CD4-positive, alpha-beta T cell treated with Interleukin-10 for 1 hour (primary cell): ENCODE data around the gene TRAK2.

ENCODE experiments used
- DNase-seq: peaks from one replicate; pipeline ENCODE4 v3.0.0-alpha.2; 2020

The TRAK2 gene

GRCh38 chr2:201360256-201360655 is 91.0 kb downstream of the TRAK2 start:
- no peak for DNase-seq

- DNase-seq = no peak
Observed at GRCh38 chr2:201358684-201359083, 92.6 kb downstream of the TRAK2 start.

- DNase-seq = no peak
Observed at GRCh38 chr2:201357221-201357620, 94.0 kb downstream of the TRAK2 start, which contains the start of gene FLACC1. Gene FLACC1, minus strand, starts transcription at chr2:201357345. Its CDS starts 5,941 bp downstream, at chr2:201351404.

- no peak for DNase-seq
Observed at GRCh38 chr2:201353116-201353515, 98.1 kb downstream of the TRAK2 start.

GRCh38 chr2:201350879-201351278 is 100.4 kb downstream of the TRAK2 start:
- no peak for DNase-seq

- no peak for DNase-seq
Observed at GRCh38 chr2:201349601-201350000, 101.7 kb downstream of the TRAK2 start.

GRCh38 chr2:201348758-201349157 is 102.5 kb downstream of the TRAK2 start:
- DNase-seq = no peak

GRCh38 chr2:201347138-201347537 is 104.1 kb downstream of the TRAK2 start:
- DNase-seq = no peak

- no peak for DNase-seq
Observed at GRCh38 chr2:201345625-201346213, 105.5 kb downstream of the TRAK2 start.

GRCh38 chr2:201344663-201345366 is 106.4 kb downstream of the TRAK2 start:
- no peak for DNase-seq

GRCh38 chr2:201343559-201343958 is 107.7 kb downstream of the TRAK2 start:
- no peak for DNase-seq

GRCh38 chr2:201342923-201343322 is 108.3 kb downstream of the TRAK2 start:
- DNase-seq = no peak

GRCh38 chr2:201329409-201329808 is 121.8 kb downstream of the TRAK2 start:
- no peak for DNase-seq

GRCh38 chr2:201327678-201328077 is 123.6 kb downstream of the TRAK2 start:
- no peak for DNase-seq
